Measurements from ENCODE around the gene NADK2. TPM values are rescaled to one million over a fixed set of nuclear protein-coding genes. Genes with fewer than 3 reads are reported as not detected.
A peak's percentile ranks its signal among the peaks of the same experiment; 100 is the strongest.

Gene NADK2
- total and polyA plus RNA-seq, 8 donors = 9.1 to 132 (median 27.0) TPM

- H3K36me3 ChIP-seq = no peaks in the 10 kb centered on the region
- H3K4me1 ChIP-seq = peaks cover 0 to 14% (median 7%) of the 10 kb centered on the region in 4 donors
- DNase-seq = peak in 1 of 2 donors; percentile 7
- no peak for TF ChIP-seq POLR2AphosphoS5 (IDR thresholded peaks at IDR 0.05)
- TF ChIP-seq EP300 (IDR thresholded peaks at IDR 0.05) = no peak
- no peak for TF ChIP-seq POLR2A (IDR thresholded peaks at IDR 0.05)
- no peak for TF ChIP-seq CTCF (IDR thresholded peaks at IDR 0.05)
- H3K27ac ChIP-seq = no peak overlapping the region
- intact Hi-C loops (cut with DNase I; ENCODE audit: low total_unique reads) = no loop called here
- no peaks in the 10 kb centered on the region for H3K9me3 ChIP-seq
- 61 to 72% (median 69%) methylated on average over 6 of the region's 6 CpGs for WGBS, 5 donors
- no peak overlapping the region for H3K4me3 ChIP-seq
- H3K27me3 ChIP-seq = no peaks in the 10 kb centered on the region
Measured at GRCh38 chr5:36273809-36274526, 32.2 kb upstream of the NADK2 start.

- no peak overlapping the region for H3K4me3 ChIP-seq
- TF ChIP-seq CTCF (IDR thresholded peaks at IDR 0.05) (no peak), POLR2AphosphoS5 (IDR thresholded peaks at IDR 0.05) (no peak), POLR2A (IDR thresholded peaks at IDR 0.05) (no peak)
- H3K4me1 ChIP-seq = peaks cover 0 to 14% (median 7%) of the 10 kb centered on the region in 4 donors
- H3K27me3 ChIP-seq = no peaks in the 10 kb centered on the region
- no peak overlapping the region for H3K27ac ChIP-seq
- WGBS, 5 donors = 84 to 96% (median 91%) methylated on average over 2 of the region's 2 CpGs
- no peak for DNase-seq
- H3K9me3 ChIP-seq = no peaks in the 10 kb centered on the region
- intact Hi-C loops (cut with DNase I; ENCODE audit: low total_unique reads) = no loop called here
- no peaks in the 10 kb centered on the region for H3K36me3 ChIP-seq
Measured at GRCh38 chr5:36272136-36272690, 30.5 kb upstream of the NADK2 start.

- Histone ChIP-seq H3K4me1 (peaks cover 0 to 13% (median 5%) of the 10 kb centered on the region in 4 donors), H3K27me3 (no peaks in the 10 kb centered on the region), H3K9me3 (no peaks in the 10 kb centered on the region), H3K4me3 (no peak overlapping the region), H3K27ac (no peak overlapping the region), H3K36me3 (no peaks in the 10 kb centered on the region)
- WGBS, 5 donors = 52 to 73% (median 66%) methylated on average over 3 of the region's 3 CpGs
- no peak for DNase-seq
- TF ChIP-seq POLR2AphosphoS5 (IDR thresholded peaks at IDR 0.05) = no peak
- no peak for TF ChIP-seq POLR2A (IDR thresholded peaks at IDR 0.05)
- TF ChIP-seq EP300 (IDR thresholded peaks at IDR 0.05) = no peak
- no peak for TF ChIP-seq CTCF (IDR thresholded peaks at IDR 0.05)
- intact Hi-C loops (cut with DNase I; ENCODE audit: low total_unique reads) = no loop called here
Measured at GRCh38 chr5:36270876-36271575, 29.3 kb upstream of the NADK2 start.

- no peaks in the 10 kb centered on the region for H3K36me3 ChIP-seq
- intact Hi-C loops (cut with DNase I; ENCODE audit: low total_unique reads) = no loop called here
- H3K27ac ChIP-seq = no peak overlapping the region
- TF ChIP-seq POLR2A (IDR thresholded peaks at IDR 0.05) (no peak), POLR2AphosphoS5 (IDR thresholded peaks at IDR 0.05) (no peak), CTCF (IDR thresholded peaks at IDR 0.05) (no peak), EP300 (IDR thresholded peaks at IDR 0.05) (no peak)
- peaks cover 0 to 13% (median 5%) of the 10 kb centered on the region in 4 donors for H3K4me1 ChIP-seq
- whole genome bisulfite sequencing, 5 donors = 84 to 93% (median 90%) methylated on average over 3 of the region's 3 CpGs
- H3K4me3 ChIP-seq = no peak overlapping the region
- H3K27me3 ChIP-seq = no peaks in the 10 kb centered on the region
- DNase-seq = no peak
- no peaks in the 10 kb centered on the region for H3K9me3 ChIP-seq
Measured at GRCh38 chr5:36270175-36270574, 28.4 kb upstream of the NADK2 start.
